ENCODE measurements around the gene GCNT2.

Gene GCNT2

DNA sequence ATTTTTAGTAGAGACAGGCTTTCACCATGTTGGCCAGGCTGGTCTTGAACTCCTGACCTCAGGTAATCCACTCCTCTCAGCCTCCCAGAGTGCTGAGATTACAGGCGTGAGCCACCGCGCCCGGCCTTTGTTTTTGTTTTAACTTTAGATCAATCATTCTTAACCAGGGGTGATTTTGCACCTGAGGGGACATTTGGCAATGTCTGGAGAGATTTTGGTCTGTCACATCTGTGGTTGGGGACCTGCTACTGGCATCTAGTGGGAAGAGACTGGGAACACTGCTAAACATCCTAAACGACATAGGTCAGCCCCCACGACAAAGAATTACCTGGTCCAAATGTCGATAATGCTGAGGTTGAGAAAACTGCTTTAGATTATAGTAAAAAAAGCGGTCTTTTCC lies 91.0 kb downstream of the GCNT2 start:
- TF ChIP-seq POLR2AphosphoS5 (IDR thresholded peaks at IDR 0.05; ENCODE audit: low read depth, low read length) (no peak), TAF1 (IDR thresholded peaks at IDR 0.05; ENCODE audit: borderline replicate concordance, insufficient read depth, low read length) (no peak), SIN3A (IDR thresholded peaks at IDR 0.05; ENCODE audit: borderline replicate concordance, insufficient read depth, low read length) (no peak), FOXP2 (optimal IDR thresholded peaks at IDR 0.05; ENCODE audit: borderline replicate concordance, extremely low read depth, extremely low read length, insufficient read depth) (no peak)
- TF ChIP-seq, protein P1, sequence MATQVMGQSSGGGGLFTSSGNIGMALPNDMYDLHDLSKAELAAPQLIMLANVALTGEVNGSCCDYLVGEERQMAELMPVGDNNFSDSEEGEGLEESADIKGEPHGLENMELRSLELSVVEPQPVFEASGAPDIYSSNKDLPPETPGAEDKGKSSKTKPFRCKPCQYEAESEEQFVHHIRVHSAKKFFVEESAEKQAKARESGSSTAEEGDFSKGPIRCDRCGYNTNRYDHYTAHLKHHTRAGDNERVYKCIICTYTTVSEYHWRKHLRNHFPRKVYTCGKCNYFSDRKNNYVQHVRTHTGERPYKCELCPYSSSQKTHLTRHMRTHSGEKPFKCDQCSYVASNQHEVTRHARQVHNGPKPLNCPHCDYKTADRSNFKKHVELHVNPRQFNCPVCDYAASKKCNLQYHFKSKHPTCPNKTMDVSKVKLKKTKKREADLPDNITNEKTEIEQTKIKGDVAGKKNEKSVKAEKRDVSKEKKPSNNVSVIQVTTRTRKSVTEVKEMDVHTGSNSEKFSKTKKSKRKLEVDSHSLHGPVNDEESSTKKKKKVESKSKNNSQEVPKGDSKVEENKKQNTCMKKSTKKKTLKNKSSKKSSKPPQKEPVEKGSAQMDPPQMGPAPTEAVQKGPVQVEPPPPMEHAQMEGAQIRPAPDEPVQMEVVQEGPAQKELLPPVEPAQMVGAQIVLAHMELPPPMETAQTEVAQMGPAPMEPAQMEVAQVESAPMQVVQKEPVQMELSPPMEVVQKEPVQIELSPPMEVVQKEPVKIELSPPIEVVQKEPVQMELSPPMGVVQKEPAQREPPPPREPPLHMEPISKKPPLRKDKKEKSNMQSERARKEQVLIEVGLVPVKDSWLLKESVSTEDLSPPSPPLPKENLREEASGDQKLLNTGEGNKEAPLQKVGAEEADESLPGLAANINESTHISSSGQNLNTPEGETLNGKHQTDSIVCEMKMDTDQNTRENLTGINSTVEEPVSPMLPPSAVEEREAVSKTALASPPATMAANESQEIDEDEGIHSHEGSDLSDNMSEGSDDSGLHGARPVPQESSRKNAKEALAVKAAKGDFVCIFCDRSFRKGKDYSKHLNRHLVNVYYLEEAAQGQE (IDR thresholded peaks at IDR 0.05; ENCODE audit: insufficient read depth in 1 of 2, low read depth in 2 of 2, low read length in 2 of 2): no peak

DNA sequence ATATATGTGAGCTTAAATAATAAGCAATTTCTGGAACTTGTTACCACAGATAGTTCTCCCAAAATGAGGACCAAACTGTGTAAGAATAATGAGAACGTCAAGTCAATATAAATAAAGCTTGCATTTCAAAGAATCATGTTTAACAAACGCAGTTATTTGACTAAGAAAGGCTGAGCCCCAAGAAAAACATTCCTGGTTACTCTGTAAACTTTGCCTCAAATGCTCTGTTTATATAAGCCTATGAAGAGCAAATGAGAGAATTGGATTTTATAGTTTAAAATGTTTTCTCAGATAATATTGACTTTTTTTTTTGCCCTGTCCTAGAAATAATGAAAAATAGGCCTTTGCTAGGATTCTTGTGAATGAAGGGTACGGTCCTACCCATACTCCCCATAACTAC lies 91.9 kb downstream of the GCNT2 start:
- TF ChIP-seq TAF1 (IDR thresholded peaks at IDR 0.05; ENCODE audit: borderline replicate concordance, insufficient read depth, low read length): no peak
- TF ChIP-seq POLR2AphosphoS5 (IDR thresholded peaks at IDR 0.05; ENCODE audit: low read depth, low read length): no peak
- TF ChIP-seq, protein P1 (IDR thresholded peaks at IDR 0.05; ENCODE audit: insufficient read depth in 1 of 2, low read depth in 2 of 2, low read length in 2 of 2): no peak
- no peak for TF ChIP-seq SIN3A (IDR thresholded peaks at IDR 0.05; ENCODE audit: borderline replicate concordance, insufficient read depth, low read length)
- no peak for TF ChIP-seq FOXP2 (optimal IDR thresholded peaks at IDR 0.05; ENCODE audit: borderline replicate concordance, extremely low read depth, extremely low read length, insufficient read depth)

DNA sequence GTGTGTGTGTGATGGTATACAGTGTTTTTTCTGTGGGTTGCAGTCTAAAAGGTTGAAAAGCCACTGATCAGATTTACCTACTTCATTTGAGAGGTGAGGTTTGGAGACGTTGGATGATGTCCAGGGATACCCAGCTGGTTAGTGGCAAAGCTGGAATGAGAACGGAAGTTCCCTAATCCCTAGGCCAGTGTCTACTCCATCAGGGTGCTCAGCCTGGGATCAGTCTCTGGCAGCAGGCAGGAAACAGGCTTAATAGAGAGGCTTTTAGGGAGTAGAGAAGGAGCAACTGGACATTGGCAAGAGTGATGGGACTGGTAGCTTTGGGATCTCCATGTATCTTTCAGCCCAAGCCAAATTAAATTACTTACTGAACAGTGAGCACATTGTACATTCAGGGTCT lies 92.6 kb downstream of the GCNT2 start:
- TF ChIP-seq POLR2AphosphoS5 (IDR thresholded peaks at IDR 0.05; ENCODE audit: low read depth, low read length) (no peak), SIN3A (IDR thresholded peaks at IDR 0.05; ENCODE audit: borderline replicate concordance, insufficient read depth, low read length) (no peak), TAF1 (IDR thresholded peaks at IDR 0.05; ENCODE audit: borderline replicate concordance, insufficient read depth, low read length) (no peak), FOXP2 (optimal IDR thresholded peaks at IDR 0.05; ENCODE audit: borderline replicate concordance, extremely low read depth, extremely low read length, insufficient read depth) (no peak)
- TF ChIP-seq, protein P1 (IDR thresholded peaks at IDR 0.05; ENCODE audit: insufficient read depth in 1 of 2, low read depth in 2 of 2, low read length in 2 of 2): no peak

DNA sequence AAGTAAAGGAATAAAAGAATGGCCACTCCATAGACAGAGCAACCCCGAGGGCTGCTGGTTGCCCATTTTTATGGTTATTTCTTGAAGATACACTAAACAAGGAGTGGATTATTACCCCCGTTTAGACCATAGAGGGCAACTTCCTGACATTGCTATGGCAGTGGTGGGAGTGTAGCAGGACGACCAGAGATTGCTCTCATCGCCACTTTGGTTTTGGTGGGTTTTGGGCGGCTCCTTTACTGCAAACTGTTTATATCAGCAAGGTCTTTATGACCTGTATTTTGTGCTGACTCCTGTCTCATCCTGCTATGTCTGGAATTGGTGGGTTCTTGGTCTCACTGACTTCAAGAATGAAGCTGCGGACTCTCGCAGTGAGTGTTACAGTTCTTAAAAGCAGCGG lies 94.5 kb downstream of the GCNT2 start:
- no peak for TF ChIP-seq POLR2AphosphoS5 (IDR thresholded peaks at IDR 0.05; ENCODE audit: low read depth, low read length)
- no peak for TF ChIP-seq SIN3A (IDR thresholded peaks at IDR 0.05; ENCODE audit: borderline replicate concordance, insufficient read depth, low read length)
- no peak for TF ChIP-seq TAF1 (IDR thresholded peaks at IDR 0.05; ENCODE audit: borderline replicate concordance, insufficient read depth, low read length)
- TF ChIP-seq FOXP2 (optimal IDR thresholded peaks at IDR 0.05; ENCODE audit: borderline replicate concordance, extremely low read depth, extremely low read length, insufficient read depth): no peak
- TF ChIP-seq, protein P1 (IDR thresholded peaks at IDR 0.05; ENCODE audit: insufficient read depth in 1 of 2, low read depth in 2 of 2, low read length in 2 of 2): no peak
